GM18520 (cell line): Measurements from ENCODE around the gene SERPINA4.
"Not testable (repeated sequence)": the region's sequence is repeated elsewhere in the genome, so short reads cannot be mapped to it uniquely, and the experiment has no call there.

Experiments
- ATAC-seq: cut with Tn5 transposase; IDR thresholded peaks from one replicate; pipeline ENCODE4 v1.9.1; 2021; ENCODE audit not compliant: unreplicated experiment

SERPINA4 gene

GRCh38 chr14:94588311-94588710 is 27.1 kb downstream of the SERPINA4 start:
- no peak for ATAC-seq

GRCh38 chr14:94591073-94591472 is 29.8 kb downstream of the SERPINA4 start:
- ATAC-seq = no peak

DNA sequence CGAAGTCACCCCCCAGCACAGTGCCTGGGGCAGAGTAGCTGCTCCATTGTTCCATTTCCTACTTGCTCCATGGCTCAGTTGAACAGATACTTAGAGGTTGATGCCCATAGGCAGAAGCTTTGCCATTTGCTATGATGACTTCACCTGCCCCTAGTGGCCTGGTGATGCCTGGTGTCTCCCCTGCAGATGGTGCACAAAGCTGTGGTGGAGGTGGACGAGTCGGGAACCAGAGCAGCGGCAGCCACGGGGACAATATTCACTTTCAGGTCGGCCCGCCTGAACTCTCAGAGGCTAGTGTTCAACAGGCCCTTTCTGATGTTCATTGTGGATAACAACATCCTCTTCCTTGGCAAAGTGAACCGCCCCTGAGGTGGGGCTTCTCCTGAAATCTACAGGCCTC is 30.6 kb downstream of the SERPINA4 start:
- ATAC-seq = no peak

DNA sequence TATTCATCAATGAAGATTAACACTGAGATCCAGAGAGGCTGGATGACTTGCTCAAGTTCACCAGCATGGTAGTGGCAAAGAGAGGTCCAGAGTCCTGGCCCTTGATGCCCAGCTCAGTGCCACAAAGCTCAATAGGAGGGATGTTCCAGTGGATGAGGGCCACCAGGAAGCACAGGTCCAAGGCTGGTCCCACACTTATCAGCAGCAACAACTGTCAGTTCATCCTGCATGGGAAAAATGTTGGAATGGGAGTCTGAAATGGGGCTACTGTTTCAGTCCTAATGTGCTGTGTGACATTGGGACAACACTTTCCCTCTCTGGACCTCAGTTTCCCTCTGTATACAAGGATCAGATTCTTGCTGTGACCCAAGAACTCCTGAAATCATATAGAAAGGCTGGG is 31.2 kb downstream of the SERPINA4 start:
- no peak for ATAC-seq

GRCh38 chr14:94593376-94593748 is 32.1 kb downstream of the SERPINA4 start:
- ATAC-seq = no peak

DNA sequence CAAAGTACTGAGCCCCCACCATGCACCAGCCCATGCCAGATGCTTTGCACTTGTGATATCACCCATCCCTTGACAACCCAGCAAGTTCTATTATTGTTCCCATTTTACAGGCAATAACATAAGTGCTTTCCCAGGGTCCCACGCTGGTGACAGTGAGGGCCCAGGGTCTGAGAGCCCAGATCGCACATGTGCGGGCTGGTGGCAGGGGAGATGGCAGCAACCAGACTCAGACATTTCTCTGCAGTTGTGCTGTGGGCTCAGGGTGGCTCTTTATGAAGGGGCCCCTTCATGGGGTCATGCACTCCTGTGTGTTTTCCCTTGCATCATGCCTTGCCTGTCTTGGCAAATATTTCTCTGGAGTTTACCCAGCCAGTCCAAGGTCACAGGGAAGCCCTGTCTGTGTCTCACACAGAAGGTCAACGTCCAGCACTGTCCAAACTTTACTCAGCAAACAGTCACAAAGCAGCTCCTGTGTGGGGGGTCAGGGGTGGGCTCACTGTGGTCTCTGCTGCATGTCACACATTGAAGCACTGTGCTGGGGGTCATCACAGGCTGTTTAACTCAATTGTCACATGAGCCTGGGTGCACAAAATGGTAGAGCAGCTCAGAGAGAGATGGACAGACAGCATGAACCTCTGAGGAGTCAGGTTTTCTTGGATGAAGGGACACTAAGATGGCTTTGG is 32.6 kb downstream of the SERPINA4 start:
- no peak for ATAC-seq

DNA sequence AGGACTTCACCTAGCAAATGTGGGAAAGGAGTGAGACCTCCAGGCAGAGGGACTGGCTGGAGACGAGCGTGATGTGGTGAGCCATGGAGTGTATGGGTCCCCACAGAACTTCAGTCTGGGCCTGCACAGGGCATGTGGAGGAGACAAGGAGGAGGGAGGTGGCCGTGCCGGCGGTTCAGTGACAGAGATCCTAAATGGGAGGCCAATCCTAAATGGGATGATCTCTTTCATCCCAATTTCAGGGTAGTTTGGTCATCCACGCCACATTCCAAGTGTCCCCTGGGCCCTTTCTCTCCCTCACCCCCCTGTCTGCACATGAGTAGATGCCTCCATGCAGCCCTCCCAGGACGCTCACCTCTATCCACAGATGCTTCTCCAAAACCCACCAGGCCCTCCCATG is 33.2 kb downstream of the SERPINA4 start:
- no peak for ATAC-seq

- ATAC-seq = no peak
These were observed 34.7 kb downstream of the SERPINA4 start for GRCh38 chr14:94595912-94596311.

GRCh38 chr14:94596361-94596760 is 35.1 kb downstream of the SERPINA4 start:
- no peak for ATAC-seq

DNA sequence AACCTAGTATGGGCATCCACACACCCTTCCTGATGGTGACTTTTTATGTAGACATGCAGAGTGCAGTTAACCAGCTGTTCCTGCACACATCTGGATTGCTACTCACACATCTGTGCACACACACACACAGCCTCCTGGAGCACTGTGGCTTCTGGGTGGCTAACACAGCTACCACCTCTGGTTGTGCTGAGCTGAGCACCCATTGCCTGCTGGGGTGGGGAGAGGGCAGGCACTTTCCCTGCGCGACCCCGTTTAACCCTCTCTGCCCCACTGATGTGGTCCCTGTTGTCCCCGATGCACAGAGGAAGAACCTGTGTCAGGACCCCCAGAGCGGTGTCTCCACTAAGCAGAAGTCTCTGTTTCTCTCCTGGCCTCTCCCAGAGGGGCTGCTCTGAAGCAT is 36.5 kb downstream of the SERPINA4 start:
- ATAC-seq = no peak

DNA sequence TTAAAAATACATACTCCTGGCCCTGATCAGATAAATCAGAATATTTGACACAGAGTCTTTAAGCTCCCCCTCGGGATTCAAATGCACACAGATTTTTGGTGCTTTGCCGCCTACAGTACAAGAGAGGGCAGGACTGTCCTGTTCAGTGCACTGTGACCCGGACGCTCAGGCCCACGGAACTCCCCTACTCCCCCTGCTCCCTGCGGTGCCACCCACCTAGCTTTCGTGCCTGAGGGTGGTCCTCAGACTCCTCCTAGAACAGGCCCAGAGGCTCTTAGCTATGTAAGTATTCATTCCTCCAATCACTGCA is 37.2 kb downstream of the SERPINA4 start:
- ATAC-seq = no peak

GRCh38 chr14:94598816-94599655 is 37.8 kb downstream of the SERPINA4 start:
- ATAC-seq = no peak

GRCh38 chr14:94599656-94600004 is 38.4 kb downstream of the SERPINA4 start:
- no peak for ATAC-seq

DNA sequence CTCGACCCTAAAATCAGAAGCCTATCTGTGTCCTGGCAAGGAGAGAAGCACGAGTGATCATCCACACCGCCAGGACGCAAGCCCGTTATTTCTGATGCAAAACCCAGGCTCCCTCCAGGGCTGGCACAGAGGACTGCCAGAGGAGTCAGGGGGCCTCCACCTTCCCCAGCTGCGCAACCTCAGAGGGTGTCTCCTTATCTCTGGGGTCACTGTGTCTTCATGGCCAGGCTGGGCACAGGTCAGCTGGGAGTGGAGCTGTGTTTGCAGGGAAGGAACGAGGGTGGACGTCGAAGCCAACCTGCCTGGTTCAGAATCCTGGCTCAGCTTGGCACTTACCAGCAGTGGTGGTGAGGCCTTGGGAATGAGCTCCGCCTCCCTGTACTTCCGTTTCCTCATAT is 38.9 kb downstream of the SERPINA4 start:
- ATAC-seq = no peak

DNA sequence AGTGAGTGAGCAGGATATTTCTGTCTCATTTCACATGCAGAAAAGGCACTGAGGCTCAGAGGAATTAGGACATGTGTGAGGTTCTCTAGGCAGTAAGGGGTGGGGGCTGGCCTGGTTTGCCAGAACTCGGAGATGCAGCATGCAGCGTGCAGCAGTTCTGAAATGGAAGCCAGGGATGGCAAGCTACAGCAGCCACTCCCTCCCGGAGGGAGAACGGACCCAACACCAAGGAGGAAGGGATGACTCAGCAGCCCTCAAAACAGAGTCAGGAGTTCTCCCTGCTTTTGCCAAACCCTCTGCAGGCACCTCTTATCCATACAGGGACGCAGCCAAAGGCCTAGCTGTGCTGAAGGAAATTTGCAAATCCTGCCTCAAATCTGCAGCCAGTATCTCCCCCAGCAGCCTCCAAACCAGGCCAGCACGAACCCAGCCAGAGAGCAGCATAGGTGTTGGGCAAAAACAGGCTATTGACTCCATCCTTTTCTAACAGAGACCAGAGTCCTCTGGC is 40.7 kb downstream of the SERPINA4 start:
- no peak for ATAC-seq

DNA sequence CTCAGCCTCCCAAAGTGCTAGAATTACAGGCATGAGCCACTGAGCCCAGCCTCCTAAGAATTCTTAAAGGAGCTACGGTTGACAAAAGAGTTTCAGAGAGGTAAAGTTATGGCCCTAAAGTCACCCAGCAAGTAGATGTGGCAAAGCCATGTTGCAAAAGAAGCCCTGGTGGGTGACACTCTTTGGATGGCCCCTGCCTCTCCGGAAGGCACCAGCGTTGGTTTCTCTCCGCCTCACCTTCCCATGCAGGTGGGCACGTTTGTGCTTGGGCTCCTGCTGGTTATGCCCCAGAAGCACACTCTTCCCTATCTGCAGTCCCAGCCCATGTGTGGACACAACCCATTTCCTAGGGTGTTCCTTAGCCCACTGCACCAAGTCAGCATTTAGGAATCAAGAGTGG is 41.5 kb downstream of the SERPINA4 start:
- no peak for ATAC-seq

- no peak for ATAC-seq
These were observed 44.1 kb downstream of the SERPINA4 start for GRCh38 chr14:94605361-94605760.

GRCh38 chr14:94608966-94609365 is 47.7 kb downstream of the SERPINA4 start:
- not testable (repeated sequence) for ATAC-seq

- ATAC-seq = no peak
These were observed 49.9 kb downstream of the SERPINA4 start for GRCh38 chr14:94611179-94611578.

GRCh38 chr14:94612174-94612573 is 50.9 kb downstream of the SERPINA4 start, which contains the start of gene SERPINA3:
Gene SERPINA3 (plus strand): TSS chr14:94612391. CDS start chr14:94614442, 2,051 bp downstream.
- ATAC-seq = no peak

DNA sequence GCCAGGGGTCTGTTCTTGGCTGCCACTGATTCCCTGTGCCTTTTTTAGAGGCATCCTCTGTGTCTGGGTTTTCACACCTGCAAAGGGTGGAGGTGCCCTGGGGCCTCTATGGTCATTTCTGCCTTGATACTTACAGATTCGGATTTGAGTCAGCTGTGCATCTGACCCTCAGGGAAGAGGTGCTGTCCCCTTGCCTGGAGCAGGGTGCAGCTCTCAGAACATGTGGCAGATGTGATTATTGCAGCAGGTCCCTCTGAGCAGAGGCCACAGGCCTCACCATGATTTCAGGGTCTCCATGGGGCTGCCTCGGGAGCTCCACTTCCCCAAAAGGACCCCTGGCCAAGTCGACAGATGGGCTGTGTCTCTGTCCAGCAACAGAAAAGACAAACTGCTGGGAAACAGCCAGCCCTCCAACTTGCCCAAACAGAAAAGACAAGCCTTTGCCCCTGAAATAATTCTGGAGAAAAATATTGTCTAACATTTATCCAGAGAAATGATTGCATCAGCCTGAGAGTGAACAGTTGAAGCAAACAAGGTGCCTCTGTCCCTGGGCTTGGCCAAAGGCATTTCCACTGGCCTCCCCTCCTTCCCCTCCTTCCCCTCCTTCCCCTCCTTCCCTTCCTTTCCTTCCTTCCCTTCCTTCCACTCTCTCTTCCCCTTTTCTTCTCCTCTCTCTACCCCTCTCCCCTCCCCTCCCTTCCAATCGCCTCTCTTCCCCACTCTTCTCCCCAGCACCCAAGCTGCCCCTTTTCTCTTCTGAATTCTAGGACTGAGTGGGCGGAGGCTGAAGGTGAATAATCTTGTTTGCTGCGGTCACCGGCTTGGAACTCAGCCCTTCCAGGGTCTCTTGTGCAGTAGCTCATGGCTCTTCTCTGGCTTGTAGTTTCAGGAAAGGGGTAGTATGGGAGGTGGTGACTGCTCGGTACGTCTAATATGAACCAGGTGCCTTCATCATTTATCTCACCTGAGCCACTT is 51.6 kb downstream of the SERPINA4 start:
- no peak for ATAC-seq
